OCI-LY1 (cell line): ENCODE data around the gene SELPLG.

Experiments used
- H2AFZ ChIP-seq: fragments of 200-600 bp; sonication (generic), shearing (Covaris generic); 2 replicates; pipeline ENCODE4 v1.6.0; 2014; ENCODE audit warnings: antibody characterized with exemption, mild to moderate bottlenecking, low read length
- H3F3A ChIP-seq: fragments of 200-600 bp; sonication (generic), shearing (Covaris generic); 2 replicates; pipeline ENCODE4 v1.6.0; 2014; ENCODE audit warnings: mild to moderate bottlenecking, antibody characterized with exemption, low read length, moderate library complexity; ENCODE audit not compliant: insufficient read depth
- H3K27ac ChIP-seq: fragments of 200-600 bp; sonication (generic); 2 replicates; pipeline ENCODE4 v1.5.1; 2014; ENCODE audit warnings: low read length, mixed run types, mild to moderate bottlenecking, low read depth; ENCODE audit not compliant: poor library complexity, severe bottlenecking
- H3K27me3 ChIP-seq: fragments of 200-600 bp; sonication (generic); 2 replicates; pipeline ENCODE4 v1.6.0; 2014; ENCODE audit warnings: antibody characterized with exemption, mild to moderate bottlenecking, low read length, moderate library complexity; ENCODE audit not compliant: insufficient read depth
- H3K36me3 ChIP-seq: fragments of 200-600 bp; sonication (generic); 2 replicates; pipeline ENCODE4 v1.6.1; 2014; ENCODE audit warnings: mild to moderate bottlenecking, antibody characterized with exemption, low read length, moderate library complexity, mixed read lengths; ENCODE audit not compliant: insufficient read depth
- H3K4me1 ChIP-seq: fragments of 200-600 bp; sonication (generic); 2 replicates; pipeline ENCODE4 v1.5.1; 2014; ENCODE audit warnings: mild to moderate bottlenecking, low read length, moderate library complexity; ENCODE audit not compliant: insufficient read depth, severe bottlenecking
- H3K4me2 ChIP-seq: fragments of 200-600 bp; sonication (generic), shearing (Covaris generic); 2 replicates; pipeline ENCODE4 v1.6.1; 2014; ENCODE audit warnings: low read length
- H3K4me3 ChIP-seq: fragments of 200-600 bp; sonication (generic); 2 replicates; pipeline ENCODE4 v1.5.1; 2014; ENCODE audit warnings: low read length, low read depth, mild to moderate bottlenecking, mixed read lengths; ENCODE audit not compliant: poor library complexity, severe bottlenecking
- H3K79me2 ChIP-seq: fragments of 200-600 bp; shearing (Covaris generic); 2 replicates; pipeline ENCODE4 v1.6.1; 2016; ENCODE audit warnings: mixed run types, low read length, mixed read lengths; ENCODE audit not compliant: insufficient read depth
- H3K9ac ChIP-seq: fragments of 200-600 bp; sonication (generic), shearing (Covaris generic); 2 replicates; pipeline ENCODE4 v1.6.1; 2014; ENCODE audit warnings: mild to moderate bottlenecking, low read length, mixed read lengths
- H3K9me2 ChIP-seq: fragments of 200-600 bp; sonication (generic), shearing (Covaris generic); 2 replicates; pipeline ENCODE4 v1.6.1; 2014; ENCODE audit warnings: low read depth, mild to moderate bottlenecking, low read length, mixed read lengths
- H3K9me3 ChIP-seq: fragments of 200-600 bp; shearing (Covaris generic); 2 replicates; pipeline ENCODE4 v1.6.1; 2014; ENCODE audit warnings: low read length, mixed read lengths
- H4K20me1 ChIP-seq: fragments of 200-600 bp; sonication (generic), shearing (Covaris generic); 2 replicates; pipeline ENCODE4 v1.6.0; 2016; ENCODE audit warnings: mild to moderate bottlenecking, low read length; ENCODE audit not compliant: insufficient read depth
- EZH2 ChIP-seq: fragments of 200-600 bp; sonication (generic), shearing (Covaris generic); IDR thresholded peaks from 2 replicates; pipeline ENCODE4 v1.8.0; 2017; ENCODE audit warnings: borderline replicate concordance, mixed run types, mild to moderate bottlenecking, antibody characterized with exemption, low read length, moderate library complexity, mixed read lengths
- TF ChIP-seq, protein P1 (sequence below): fragments of 200-600 bp; sonication (generic), shearing (Covaris generic); IDR thresholded peaks from 2 replicates; pipeline ENCODE4 v1.5.1; 2017; ENCODE audit warnings: mild to moderate bottlenecking, antibody characterized with exemption, low read length, moderate library complexity, mixed read lengths

The SELPLG gene

DNA sequence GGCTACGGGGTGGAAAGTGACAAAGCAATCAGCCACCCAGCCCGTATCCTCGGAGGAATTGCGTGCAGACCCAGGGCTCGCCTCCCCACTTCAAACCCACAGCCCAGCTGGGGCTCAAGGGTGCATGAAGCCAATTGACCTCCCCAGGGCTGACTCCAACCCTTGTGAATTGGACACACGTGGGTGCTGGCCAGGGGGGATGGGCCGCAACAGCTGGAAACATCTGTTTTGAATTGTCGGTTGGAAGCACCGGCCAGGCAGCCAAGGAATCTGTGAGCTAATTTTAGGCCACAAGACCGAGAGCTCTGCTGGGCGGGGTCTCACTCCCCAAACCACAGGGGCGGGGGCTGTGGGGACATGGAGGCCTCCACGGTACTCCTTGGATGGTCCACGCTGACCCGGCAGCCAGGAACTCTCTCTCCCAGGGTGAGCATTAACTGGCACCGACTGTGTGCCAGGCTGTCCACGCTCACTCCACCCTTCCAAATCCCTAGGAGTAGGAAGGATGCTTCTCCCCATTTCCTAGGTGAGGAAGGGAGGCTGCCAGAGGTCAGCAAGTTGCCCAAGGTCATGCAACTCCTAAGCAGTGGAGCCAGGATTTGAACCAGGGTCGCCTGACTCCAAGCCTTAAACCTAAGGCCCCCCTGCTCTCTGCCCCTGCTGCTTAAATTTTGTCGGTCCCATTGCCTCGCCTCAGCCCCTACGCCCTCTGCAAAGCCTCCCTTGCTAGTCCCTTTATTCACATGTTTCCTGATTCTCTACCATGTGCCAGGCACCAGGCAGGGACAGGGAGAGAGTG, 24.0 kb downstream of the SELPLG start:
- H3K27me3 ChIP-seq: no peaks in the 10 kb centered on the region
- no peaks in the 10 kb centered on the region for H3K4me1 ChIP-seq
- H3K36me3 ChIP-seq: no peaks in the 10 kb centered on the region
- no peak overlapping the region for H3K4me2 ChIP-seq
- TF ChIP-seq, protein P1, sequence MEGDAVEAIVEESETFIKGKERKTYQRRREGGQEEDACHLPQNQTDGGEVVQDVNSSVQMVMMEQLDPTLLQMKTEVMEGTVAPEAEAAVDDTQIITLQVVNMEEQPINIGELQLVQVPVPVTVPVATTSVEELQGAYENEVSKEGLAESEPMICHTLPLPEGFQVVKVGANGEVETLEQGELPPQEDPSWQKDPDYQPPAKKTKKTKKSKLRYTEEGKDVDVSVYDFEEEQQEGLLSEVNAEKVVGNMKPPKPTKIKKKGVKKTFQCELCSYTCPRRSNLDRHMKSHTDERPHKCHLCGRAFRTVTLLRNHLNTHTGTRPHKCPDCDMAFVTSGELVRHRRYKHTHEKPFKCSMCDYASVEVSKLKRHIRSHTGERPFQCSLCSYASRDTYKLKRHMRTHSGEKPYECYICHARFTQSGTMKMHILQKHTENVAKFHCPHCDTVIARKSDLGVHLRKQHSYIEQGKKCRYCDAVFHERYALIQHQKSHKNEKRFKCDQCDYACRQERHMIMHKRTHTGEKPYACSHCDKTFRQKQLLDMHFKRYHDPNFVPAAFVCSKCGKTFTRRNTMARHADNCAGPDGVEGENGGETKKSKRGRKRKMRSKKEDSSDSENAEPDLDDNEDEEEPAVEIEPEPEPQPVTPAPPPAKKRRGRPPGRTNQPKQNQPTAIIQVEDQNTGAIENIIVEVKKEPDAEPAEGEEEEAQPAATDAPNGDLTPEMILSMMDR: no peak
- no peak for TF ChIP-seq EZH2
- H4K20me1 ChIP-seq: no peaks in the 10 kb centered on the region
- H3K27ac ChIP-seq: no peak overlapping the region
- no peak overlapping the region for H3K4me3 ChIP-seq
- H3K9me2 ChIP-seq: no peaks in the 10 kb centered on the region
- H3K9me3 ChIP-seq: no peaks in the 10 kb centered on the region
- H3F3A ChIP-seq: no peaks in the 10 kb centered on the region
- no peaks in the 10 kb centered on the region for H3K79me2 ChIP-seq
- H3K9ac ChIP-seq: no peak overlapping the region
- no peak overlapping the region for H2AFZ ChIP-seq

DNA sequence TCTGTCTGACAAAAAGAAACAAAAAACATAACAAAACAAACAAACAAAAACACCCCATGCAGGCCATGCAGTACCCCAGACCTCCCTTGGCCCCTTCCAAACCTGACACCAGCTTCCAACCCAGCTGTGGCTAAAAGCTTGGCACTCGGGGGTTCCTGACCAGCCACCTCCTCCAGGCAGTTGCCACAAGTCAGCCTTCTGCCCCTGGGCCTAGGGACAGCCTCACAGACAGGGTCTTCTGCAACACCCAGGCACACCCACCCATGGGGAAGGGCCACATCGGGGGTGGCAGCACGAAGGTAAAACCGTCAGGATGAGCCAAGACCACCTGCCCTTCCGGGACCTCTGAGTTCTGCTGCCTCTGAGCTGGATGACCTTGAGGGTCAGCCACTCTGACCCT, 25.1 kb downstream of the SELPLG start:
- Histone ChIP-seq H3K27ac (no peak overlapping the region), H3F3A (no peaks in the 10 kb centered on the region), H4K20me1 (no peaks in the 10 kb centered on the region), H3K4me2 (no peak overlapping the region), H3K4me3 (no peak overlapping the region), H3K9ac (no peak overlapping the region), H3K4me1 (no peaks in the 10 kb centered on the region), H3K36me3 (no peaks in the 10 kb centered on the region), H3K79me2 (no peaks in the 10 kb centered on the region), H3K9me2 (no peaks in the 10 kb centered on the region), H3K9me3 (no peaks in the 10 kb centered on the region), H3K27me3 (no peaks in the 10 kb centered on the region), H2AFZ (no peak overlapping the region)
- TF ChIP-seq, protein P1: no peak
- no peak for TF ChIP-seq EZH2

DNA sequence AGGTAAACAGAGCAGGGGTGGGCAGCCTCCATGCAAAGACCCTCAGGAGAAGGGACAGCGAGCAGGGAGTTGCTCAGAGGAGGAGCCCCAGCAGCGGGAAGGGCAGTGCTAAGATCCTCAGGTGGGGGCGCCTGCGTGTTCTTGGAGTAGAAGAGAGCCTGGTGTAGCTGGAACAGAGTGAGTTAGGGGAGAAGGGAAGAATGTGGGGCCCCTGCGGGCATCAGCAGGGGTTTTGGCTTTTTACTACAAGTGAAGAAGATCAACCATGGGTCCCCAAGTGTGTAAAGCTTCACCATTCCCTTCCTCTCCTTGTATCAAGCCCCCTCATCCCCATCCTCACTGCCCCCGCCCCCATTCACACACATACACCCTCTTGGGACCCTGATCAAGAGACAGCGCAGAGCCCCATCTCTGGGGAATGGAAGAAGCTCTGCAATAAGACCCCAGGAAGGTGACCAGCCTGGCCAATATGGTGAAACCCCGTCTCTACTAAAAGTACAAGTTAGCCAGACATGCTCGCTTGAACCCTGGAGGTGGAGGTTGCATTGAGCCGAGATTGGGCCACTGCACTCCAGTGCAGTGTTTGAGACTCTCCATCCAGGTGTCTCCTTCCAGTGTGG, 25.6 kb downstream of the SELPLG start:
- H3K9me3 ChIP-seq: no peaks in the 10 kb centered on the region
- TF ChIP-seq EZH2: no peak
- TF ChIP-seq, protein P1: no peak
- H3K4me1 ChIP-seq: no peaks in the 10 kb centered on the region
- no peaks in the 10 kb centered on the region for H3F3A ChIP-seq
- H4K20me1 ChIP-seq: no peaks in the 10 kb centered on the region
- H3K4me2 ChIP-seq: no peak overlapping the region
- H3K36me3 ChIP-seq: no peaks in the 10 kb centered on the region
- H2AFZ ChIP-seq: no peak overlapping the region
- H3K4me3 ChIP-seq: no peak overlapping the region
- no peaks in the 10 kb centered on the region for H3K9me2 ChIP-seq
- H3K27ac ChIP-seq: no peak overlapping the region
- no peaks in the 10 kb centered on the region for H3K79me2 ChIP-seq
- H3K9ac ChIP-seq: no peak overlapping the region
- H3K27me3 ChIP-seq: no peaks in the 10 kb centered on the region
